B cell (primary cell): ENCODE results near the gene PSMG4.
"Not testable (repeated sequence)": the region's sequence is repeated elsewhere in the genome, so short reads cannot be mapped to it uniquely, and the experiment has no call there.

Source experiments
- EZH2 ChIP-seq: IDR thresholded peaks from 2 replicates; pipeline ENCODE4 v1.6.1; 2012; ENCODE audit warnings: borderline replicate concordance, low read depth, mild to moderate bottlenecking, moderate library complexity, low read length; ENCODE audit not compliant: insufficient read depth, poor library complexity, severe bottlenecking
- TF ChIP-seq, protein P1 (sequence below): fragments of 200-600 bp; IDR thresholded peaks from one replicate; pipeline ENCODE4 v1.8.0; 2022; ENCODE audit warnings: antibody characterized with exemption, mild to moderate bottlenecking

DNA sequence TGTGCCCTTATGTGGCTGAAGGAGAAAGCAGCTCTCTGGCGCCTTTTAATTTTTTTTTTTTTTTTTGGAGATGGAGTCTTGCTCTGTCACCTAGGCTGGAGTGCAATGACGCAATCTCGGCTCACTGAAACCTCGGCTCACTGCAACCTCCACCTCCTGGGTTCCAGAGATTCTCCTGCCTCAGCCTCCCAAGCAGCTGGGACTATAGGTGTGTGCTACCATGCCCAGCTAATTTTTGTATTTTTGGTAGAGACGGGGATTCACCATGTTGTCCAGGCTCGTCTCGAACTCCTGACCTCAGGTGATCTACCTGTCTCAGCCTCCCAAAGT lies 13.9 kb upstream of the PSMG4 start:
- TF ChIP-seq, protein P1, sequence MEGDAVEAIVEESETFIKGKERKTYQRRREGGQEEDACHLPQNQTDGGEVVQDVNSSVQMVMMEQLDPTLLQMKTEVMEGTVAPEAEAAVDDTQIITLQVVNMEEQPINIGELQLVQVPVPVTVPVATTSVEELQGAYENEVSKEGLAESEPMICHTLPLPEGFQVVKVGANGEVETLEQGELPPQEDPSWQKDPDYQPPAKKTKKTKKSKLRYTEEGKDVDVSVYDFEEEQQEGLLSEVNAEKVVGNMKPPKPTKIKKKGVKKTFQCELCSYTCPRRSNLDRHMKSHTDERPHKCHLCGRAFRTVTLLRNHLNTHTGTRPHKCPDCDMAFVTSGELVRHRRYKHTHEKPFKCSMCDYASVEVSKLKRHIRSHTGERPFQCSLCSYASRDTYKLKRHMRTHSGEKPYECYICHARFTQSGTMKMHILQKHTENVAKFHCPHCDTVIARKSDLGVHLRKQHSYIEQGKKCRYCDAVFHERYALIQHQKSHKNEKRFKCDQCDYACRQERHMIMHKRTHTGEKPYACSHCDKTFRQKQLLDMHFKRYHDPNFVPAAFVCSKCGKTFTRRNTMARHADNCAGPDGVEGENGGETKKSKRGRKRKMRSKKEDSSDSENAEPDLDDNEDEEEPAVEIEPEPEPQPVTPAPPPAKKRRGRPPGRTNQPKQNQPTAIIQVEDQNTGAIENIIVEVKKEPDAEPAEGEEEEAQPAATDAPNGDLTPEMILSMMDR = not testable (repeated sequence)
- TF ChIP-seq EZH2 = not testable (repeated sequence)
